ENCODE measurements around the gene ASB7.

ASB7 gene

DNA sequence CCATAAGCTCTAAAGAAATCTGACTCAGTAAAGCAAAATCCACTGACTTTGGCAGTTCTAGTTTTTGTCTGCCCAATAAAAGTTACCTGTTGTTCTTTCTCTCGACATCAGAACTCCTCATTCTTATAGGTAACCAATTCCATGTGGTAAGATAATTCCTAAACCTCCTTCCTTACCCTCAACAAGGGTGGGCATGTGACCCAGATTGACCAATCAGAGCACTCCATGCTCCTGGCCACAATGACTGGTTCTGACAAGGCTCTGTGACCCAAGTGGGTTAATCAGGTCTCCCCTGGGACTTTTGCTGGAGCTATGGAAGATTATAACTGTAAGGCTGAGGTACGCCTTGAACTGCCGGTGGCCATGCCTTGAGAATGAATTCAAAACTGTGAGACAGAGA lies 32.1 kb upstream of the ASB7 start:
- TF ChIP-seq FOXP2 (optimal IDR thresholded peaks at IDR 0.05; ENCODE audit: borderline replicate concordance, extremely low read depth, extremely low read length, insufficient read depth) (no peak), POLR2AphosphoS5 (IDR thresholded peaks at IDR 0.05; ENCODE audit: low read depth, low read length) (no peak), SIN3A (IDR thresholded peaks at IDR 0.05; ENCODE audit: borderline replicate concordance, insufficient read depth, low read length) (no peak), TAF1 (IDR thresholded peaks at IDR 0.05; ENCODE audit: borderline replicate concordance, insufficient read depth, low read length) (no peak)
- TF ChIP-seq, protein P1, sequence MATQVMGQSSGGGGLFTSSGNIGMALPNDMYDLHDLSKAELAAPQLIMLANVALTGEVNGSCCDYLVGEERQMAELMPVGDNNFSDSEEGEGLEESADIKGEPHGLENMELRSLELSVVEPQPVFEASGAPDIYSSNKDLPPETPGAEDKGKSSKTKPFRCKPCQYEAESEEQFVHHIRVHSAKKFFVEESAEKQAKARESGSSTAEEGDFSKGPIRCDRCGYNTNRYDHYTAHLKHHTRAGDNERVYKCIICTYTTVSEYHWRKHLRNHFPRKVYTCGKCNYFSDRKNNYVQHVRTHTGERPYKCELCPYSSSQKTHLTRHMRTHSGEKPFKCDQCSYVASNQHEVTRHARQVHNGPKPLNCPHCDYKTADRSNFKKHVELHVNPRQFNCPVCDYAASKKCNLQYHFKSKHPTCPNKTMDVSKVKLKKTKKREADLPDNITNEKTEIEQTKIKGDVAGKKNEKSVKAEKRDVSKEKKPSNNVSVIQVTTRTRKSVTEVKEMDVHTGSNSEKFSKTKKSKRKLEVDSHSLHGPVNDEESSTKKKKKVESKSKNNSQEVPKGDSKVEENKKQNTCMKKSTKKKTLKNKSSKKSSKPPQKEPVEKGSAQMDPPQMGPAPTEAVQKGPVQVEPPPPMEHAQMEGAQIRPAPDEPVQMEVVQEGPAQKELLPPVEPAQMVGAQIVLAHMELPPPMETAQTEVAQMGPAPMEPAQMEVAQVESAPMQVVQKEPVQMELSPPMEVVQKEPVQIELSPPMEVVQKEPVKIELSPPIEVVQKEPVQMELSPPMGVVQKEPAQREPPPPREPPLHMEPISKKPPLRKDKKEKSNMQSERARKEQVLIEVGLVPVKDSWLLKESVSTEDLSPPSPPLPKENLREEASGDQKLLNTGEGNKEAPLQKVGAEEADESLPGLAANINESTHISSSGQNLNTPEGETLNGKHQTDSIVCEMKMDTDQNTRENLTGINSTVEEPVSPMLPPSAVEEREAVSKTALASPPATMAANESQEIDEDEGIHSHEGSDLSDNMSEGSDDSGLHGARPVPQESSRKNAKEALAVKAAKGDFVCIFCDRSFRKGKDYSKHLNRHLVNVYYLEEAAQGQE (IDR thresholded peaks at IDR 0.05; ENCODE audit: insufficient read depth in 1 of 2, low read depth in 2 of 2, low read length in 2 of 2), result no peak

DNA sequence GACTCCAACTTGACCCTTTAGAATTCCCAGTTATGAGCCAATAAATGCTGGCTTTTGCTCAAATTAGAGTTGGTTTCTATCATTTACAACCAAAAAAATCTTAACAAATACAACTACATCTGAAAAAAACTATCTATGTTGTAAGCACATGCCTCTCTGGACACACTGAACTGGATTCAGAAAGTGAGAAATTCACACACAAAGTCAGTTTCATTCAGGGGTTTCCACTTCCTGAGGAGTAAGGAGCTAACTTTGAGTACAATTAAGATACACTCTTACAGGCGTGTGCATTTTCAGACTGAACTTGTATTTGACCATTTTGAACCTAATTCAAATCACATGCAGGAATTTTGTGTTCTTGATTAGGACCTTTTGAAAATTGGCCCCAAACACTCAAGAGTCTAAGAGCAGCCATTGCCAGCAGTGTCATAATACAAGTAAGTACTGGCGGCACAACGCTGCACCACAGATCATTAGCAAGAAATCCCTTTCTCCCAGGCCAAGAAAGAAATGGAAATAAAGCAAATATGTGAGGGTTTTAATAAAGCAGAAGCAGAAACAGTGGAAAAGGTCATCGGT lies 31.6 kb upstream of the ASB7 start:
- TF ChIP-seq TAF1 (IDR thresholded peaks at IDR 0.05; ENCODE audit: borderline replicate concordance, insufficient read depth, low read length) (no peak), FOXP2 (optimal IDR thresholded peaks at IDR 0.05; ENCODE audit: borderline replicate concordance, extremely low read depth, extremely low read length, insufficient read depth) (no peak), POLR2AphosphoS5 (IDR thresholded peaks at IDR 0.05; ENCODE audit: low read depth, low read length) (no peak), SIN3A (IDR thresholded peaks at IDR 0.05; ENCODE audit: borderline replicate concordance, insufficient read depth, low read length) (no peak)
- TF ChIP-seq, protein P1 (IDR thresholded peaks at IDR 0.05; ENCODE audit: insufficient read depth in 1 of 2, low read depth in 2 of 2, low read length in 2 of 2), result no peak

DNA sequence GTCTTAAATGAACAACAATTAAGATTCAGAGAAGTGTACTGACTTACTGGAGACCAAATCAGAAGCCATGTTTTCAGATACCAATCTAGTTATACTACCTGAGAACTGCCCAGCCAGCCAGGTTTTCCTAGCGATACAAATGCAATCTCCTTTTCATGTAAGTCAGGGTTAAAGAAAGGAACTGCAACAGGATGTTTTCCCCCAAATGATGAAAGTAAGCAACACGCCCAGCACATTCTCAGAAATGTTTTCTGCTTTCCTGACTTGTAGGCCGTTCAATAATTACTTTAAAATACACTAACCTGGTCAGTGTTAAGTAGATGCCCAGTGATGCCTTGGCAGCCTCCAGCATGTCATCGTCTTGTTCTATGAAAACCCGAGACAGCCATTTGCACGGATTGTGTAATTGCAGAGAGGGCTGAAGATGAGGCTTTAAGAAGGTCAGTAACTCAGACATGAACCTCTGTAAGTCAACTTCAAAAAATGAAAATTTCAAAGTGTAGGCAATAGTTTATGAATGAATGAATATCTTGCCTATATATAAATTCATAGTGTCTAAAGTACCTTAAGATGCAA lies 30.7 kb upstream of the ASB7 start:
- TF ChIP-seq FOXP2 (optimal IDR thresholded peaks at IDR 0.05; ENCODE audit: borderline replicate concordance, extremely low read depth, extremely low read length, insufficient read depth) (no peak), TAF1 (IDR thresholded peaks at IDR 0.05; ENCODE audit: borderline replicate concordance, insufficient read depth, low read length) (no peak), SIN3A (IDR thresholded peaks at IDR 0.05; ENCODE audit: borderline replicate concordance, insufficient read depth, low read length) (no peak), POLR2AphosphoS5 (IDR thresholded peaks at IDR 0.05; ENCODE audit: low read depth, low read length) (no peak)
- TF ChIP-seq, protein P1 (IDR thresholded peaks at IDR 0.05; ENCODE audit: insufficient read depth in 1 of 2, low read depth in 2 of 2, low read length in 2 of 2), result no peak

DNA sequence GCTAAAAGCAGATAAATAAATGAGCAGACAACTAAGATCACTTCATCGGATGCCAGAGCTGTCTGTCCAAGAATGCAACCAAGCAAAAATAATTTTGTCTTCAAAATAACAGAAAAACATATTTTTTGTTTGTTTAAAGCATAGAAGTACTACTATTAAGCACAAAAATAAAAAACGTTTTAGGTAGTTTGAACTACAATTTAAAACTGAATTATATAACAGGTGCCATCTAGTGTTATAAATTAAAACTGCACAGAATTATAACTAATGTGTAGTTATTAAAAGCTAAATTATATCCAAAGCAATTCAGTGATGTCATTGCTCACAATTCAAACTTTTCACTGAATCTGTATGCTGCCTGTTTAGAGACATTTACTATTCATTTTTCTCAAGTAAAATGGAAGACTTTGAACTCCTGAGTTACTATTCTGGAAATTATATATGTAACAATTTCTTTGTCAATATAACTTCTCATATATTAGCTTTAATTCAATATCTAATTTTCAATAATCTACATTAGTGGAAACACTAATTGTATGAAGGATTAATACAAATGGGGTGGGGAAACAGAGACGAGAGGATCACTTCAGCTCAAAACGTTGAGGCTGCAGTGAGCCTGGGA lies 29.9 kb upstream of the ASB7 start:
- TF ChIP-seq POLR2AphosphoS5 (IDR thresholded peaks at IDR 0.05; ENCODE audit: low read depth, low read length), result no peak
- no peak for TF ChIP-seq FOXP2 (optimal IDR thresholded peaks at IDR 0.05; ENCODE audit: borderline replicate concordance, extremely low read depth, extremely low read length, insufficient read depth)
- TF ChIP-seq SIN3A (IDR thresholded peaks at IDR 0.05; ENCODE audit: borderline replicate concordance, insufficient read depth, low read length), result no peak
- TF ChIP-seq, protein P1 (IDR thresholded peaks at IDR 0.05; ENCODE audit: insufficient read depth in 1 of 2, low read depth in 2 of 2, low read length in 2 of 2), result no peak
- no peak for TF ChIP-seq TAF1 (IDR thresholded peaks at IDR 0.05; ENCODE audit: borderline replicate concordance, insufficient read depth, low read length)
